Measurements from ENCODE around the gene BGN. TPM values are rescaled to one million over a fixed set of nuclear protein-coding genes. Genes with fewer than 3 reads are reported as not detected.

BGN gene
- total RNA-seq, 1 donor from 2014 or later = 35.3 TPM

DNA sequence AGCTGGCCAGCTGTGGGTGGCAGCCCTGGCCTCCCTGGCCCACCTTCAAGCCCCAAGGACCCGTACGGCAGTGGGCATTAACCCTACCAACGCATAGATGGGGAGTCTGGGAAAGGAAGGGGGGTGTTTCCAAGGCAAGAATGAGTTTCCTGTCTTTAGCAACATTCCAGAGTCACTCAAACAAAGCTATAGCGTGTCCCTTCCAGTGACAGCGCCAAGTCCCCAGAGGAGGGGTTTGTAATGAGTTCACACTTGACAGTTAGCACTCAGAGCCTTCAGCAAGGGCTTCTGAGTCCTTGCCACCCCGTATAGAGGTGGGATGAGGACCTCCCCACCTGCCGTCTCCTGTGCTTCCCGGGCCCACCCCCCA, 1.8 kb downstream of the BGN start:
- DNase-seq (no peak), ATAC-seq (ENCODE audit: poor library complexity) (no peak)
- intact Hi-C loops (cut with DNase I) = no loop called here

GRCh38 chrX:153498453-153498852, 3.7 kb downstream of the BGN start:
- ATAC-seq (ENCODE audit: poor library complexity) = no peak
- intact Hi-C loops (cut with DNase I) = no loop called here

GRCh38 chrX:153499341-153499740, 4.6 kb downstream of the BGN start:
- no peak for ATAC-seq (ENCODE audit: poor library complexity)
- intact Hi-C loops (cut with DNase I) = no loop called here
- DNase-seq = no peak

More at GRCh38 chrX:153498453-153498852, 3.7 kb downstream of the BGN start:
- DNase-seq = no peak

DNA sequence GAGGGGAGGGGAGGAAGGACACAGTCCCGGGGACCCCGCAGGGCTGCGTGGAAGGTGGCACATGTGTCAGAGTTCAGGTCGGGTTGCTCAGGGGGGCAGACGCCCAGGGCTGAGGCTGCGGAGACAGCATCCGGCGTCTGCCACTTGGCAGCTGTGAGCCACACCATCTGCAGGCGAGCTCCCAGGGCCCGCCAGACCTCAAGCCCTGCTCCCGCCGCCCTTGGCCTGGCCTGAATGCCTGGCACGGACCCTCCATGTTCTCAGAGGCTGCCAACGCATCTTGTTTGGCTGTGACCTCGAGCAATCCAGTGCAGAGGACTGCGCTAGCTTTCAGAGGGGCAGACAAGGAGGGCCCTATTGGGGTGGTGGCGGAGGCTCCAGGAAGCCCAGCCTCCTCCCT, 5.1 kb downstream of the BGN start:
- intact Hi-C loops (cut with DNase I) = no loop called here
- DNase-seq (peak; percentile 68), ATAC-seq (ENCODE audit: poor library complexity) (peak; percentile 72)

DNA sequence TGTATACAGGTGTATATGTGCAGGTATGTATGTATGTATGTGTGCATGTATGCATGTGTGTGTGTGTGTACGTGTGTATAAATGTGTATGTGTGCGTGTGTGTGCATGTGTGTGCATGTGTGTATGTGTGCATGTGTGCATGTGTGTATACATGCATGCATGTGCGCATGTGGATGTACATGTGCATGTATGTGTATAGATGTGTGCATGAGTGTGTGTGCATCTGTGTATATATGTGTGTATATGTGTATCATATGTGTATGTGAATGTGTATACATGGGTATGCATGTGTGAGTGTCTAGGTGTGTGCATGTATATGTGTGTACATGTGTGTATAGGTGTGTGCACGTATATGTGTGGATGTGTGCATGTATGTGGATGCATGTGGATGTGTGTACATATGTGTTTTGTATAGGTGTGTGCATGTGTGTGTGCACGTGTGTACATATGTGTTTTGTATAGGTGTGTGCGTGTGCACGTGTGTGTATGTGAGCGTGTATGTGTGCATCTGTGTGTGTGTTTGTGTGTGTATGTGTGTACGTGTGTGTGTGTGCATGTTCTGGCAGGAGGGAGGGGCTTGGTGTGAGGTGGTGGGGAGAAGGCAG, 6.0 kb downstream of the BGN start:
- DNase-seq (no peak), ATAC-seq (ENCODE audit: poor library complexity) (no peak)
- intact Hi-C loops (cut with DNase I) = no loop called here

DNA sequence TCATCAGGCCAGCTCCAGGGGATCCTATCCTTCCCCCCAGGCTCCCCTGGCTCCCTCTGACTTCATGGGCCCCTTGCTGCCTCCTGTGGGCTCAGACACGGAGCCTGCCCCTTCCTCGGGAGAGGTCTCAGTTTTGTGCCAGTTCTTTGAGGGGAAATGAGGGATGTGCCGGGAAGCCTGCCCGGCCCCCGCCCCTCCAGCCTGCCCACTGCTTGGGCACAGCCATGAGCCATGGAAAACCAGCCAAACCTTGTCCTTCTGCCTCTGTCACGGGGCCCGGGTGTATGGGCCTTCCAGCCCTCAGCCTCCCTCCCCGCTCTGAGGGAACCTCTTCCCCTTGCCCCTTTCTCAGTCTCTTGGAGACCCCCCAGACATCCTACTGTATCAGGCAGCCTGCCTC, 6.8 kb downstream of the BGN start:
- intact Hi-C loops (cut with DNase I) = no loop called here
- DNase-seq (no peak), ATAC-seq (ENCODE audit: poor library complexity) (no peak)

- intact Hi-C loops (cut with DNase I) = no loop called here
- DNase-seq = no peak
- ATAC-seq (ENCODE audit: poor library complexity) = no peak
Observed at GRCh38 chrX:153502131-153502530, 7.4 kb downstream of the BGN start.

- intact Hi-C loops (cut with DNase I) = no loop called here
- DNase-seq (no peak), ATAC-seq (ENCODE audit: poor library complexity) (no peak)
Observed at GRCh38 chrX:153502796-153503195, 8.0 kb downstream of the BGN start.

DNA sequence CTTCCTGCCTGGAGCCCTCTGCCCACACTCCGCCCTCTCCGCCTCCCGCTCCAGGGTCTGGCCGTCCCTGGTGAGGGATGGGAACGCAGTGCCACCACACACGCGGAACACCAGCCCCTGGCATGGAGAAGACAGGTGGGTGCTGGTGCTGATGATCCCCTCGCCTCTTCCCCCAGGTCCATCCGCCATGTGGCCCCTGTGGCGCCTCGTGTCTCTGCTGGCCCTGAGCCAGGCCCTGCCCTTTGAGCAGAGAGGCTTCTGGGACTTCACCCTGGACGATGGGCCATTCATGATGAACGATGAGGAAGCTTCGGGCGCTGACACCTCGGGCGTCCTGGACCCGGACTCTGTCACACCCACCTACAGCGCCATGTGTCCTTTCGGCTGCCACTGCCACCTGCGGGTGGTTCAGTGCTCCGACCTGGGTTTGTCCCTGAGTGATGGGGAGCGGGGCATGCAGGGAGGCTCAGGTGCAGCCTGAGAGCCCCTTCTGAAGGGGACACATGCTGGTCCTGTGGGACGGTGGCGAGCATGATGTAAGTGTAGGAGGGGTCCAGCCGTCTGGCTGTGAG, 9.8 kb downstream of the BGN start:
- DNase-seq (no peak), ATAC-seq (ENCODE audit: poor library complexity) (no peak)
- intact Hi-C loops (cut with DNase I) = loop anchor here (5.0 kb wide), 2 partner anchors 32 to 472 kb away; partner anchors contain the start of gene HAUS7

GRCh38 chrX:153505361-153505760, 10.6 kb downstream of the BGN start:
- intact Hi-C loops (cut with DNase I) = loop anchor here (5.0 kb wide), 2 partner anchors 33 to 473 kb away; partner anchors contain the start of gene HAUS7
- no peak for ATAC-seq (ENCODE audit: poor library complexity)
- DNase-seq = no peak

- intact Hi-C loops (cut with DNase I) = loop anchor here (5.0 kb wide), 2 partner anchors 35 to 475 kb away; partner anchors contain the start of gene HAUS7
- peak; percentile 94 for ATAC-seq (ENCODE audit: poor library complexity)
Observed at GRCh38 chrX:153507484-153508178, 12.9 kb downstream of the BGN start.

GRCh38 chrX:153509592-153509991, 14.8 kb downstream of the BGN start:
- ATAC-seq (ENCODE audit: poor library complexity) = no peak
- no peak for DNase-seq
- intact Hi-C loops (cut with DNase I) = loop anchor here (5.0 kb wide), 2 partner anchors 37 to 477 kb away; partner anchors contain the start of gene HAUS7

More at GRCh38 chrX:153507484-153508178, 12.9 kb downstream of the BGN start:
- peak; percentile 88 for DNase-seq

DNA sequence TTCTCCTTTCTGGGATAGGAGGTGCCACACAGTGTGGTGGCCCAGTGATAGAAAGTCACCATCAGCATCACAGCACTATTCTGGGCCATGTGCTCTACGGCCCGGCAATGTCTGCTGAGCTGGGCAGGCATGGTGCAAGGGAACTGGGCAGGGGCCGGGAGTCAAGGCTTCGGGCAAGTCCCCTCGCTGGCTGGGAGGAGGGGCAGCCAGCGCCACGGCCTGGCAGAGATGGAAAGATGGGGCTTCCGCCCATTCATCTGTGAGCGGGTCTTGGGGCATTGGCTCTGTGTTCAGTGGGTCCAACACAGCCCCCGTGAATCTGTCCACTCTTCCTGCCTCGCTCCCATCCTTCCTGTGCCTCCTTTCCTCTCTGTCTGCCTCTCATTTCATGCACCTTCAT, 15.6 kb downstream of the BGN start:
- intact Hi-C loops (cut with DNase I) = no loop called here
- DNase-seq (no peak), ATAC-seq (ENCODE audit: poor library complexity) (no peak)

DNA sequence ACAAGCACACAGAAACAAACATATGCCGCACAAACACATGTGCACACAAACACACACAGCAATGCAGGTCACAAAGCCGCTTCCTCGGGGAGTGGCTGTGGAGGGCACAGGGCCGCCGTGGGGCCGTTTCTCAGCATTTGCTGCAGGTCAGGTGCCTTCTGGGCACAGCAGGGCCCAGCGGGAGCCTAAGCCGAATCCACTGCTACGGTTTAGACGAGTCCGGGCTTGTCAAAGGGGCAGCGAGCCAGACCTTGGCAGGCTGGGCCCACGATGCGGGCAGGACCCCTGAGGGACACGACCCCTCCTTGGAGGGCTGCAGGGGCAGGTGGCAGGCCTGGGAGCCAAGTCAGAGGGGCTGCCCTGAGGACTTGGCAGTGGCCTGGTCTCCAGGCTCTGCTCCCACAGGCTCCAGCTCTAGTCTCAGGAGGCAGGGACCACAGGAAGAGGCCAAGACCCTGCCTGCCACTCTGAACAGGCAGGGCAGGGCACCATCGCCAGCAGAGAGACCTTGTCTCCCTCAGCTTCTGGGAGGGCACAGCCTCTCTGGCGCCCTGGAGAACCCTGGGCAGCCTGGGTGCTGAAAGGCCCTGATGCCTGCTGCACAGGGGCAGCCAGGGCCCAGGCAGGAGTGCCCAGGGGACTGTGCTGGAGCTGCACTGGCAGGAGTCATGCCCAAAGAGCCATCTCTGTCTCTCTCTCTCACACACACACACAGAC, 17.2 kb downstream of the BGN start:
- ATAC-seq (ENCODE audit: poor library complexity) (no peak), DNase-seq (no peak)
- intact Hi-C loops (cut with DNase I) = no loop called here

- DNase-seq = no peak
- intact Hi-C loops (cut with DNase I) = no loop called here
- ATAC-seq (ENCODE audit: poor library complexity) = no peak
Observed at GRCh38 chrX:153512501-153512893, 17.7 kb downstream of the BGN start.

DNA sequence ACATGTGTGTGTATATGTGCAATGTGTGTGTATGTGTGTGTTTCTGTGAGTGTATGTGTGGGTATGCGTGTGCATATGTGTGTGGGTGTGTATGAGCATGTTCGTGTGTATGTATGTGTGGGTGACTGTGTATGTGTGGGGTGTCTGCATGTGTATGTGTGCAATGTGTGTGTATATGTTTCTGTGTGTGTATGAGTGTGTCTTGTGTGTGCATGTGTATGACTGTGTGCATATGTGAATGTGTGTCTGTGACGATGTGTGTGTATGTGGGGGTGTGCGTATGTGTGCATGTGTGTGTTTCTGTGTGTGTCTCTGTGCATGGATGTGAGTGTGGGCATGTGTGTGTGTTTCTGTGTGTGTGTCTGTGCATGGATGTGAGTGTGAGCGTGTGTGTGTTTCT, 18.5 kb downstream of the BGN start:
- ATAC-seq (ENCODE audit: poor library complexity) (no peak), DNase-seq (no peak)
- intact Hi-C loops (cut with DNase I) = no loop called here

DNA sequence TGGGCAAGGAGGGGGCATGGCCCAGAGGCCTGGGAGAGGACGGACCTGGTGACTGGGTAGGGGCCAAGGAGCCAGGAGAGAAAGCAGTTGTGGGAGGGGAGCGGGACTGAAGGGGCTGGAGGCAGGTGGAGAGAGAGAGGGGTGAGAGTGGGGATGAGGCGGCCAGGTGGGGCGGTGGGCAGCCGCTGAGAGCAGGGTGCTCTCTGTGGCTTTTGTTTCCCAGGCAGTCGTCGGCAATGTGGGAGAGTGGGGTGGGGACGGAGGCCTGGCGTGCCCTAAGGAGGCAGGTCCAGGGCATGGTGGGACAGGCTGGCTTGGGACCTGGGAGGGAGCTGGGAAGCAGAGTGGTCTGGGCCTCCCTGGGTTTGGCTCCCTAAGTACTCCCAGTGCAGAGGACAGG, 19.5 kb downstream of the BGN start:
- no peak for DNase-seq
- ATAC-seq (ENCODE audit: poor library complexity) = no peak
- intact Hi-C loops (cut with DNase I) = no loop called here

DNA sequence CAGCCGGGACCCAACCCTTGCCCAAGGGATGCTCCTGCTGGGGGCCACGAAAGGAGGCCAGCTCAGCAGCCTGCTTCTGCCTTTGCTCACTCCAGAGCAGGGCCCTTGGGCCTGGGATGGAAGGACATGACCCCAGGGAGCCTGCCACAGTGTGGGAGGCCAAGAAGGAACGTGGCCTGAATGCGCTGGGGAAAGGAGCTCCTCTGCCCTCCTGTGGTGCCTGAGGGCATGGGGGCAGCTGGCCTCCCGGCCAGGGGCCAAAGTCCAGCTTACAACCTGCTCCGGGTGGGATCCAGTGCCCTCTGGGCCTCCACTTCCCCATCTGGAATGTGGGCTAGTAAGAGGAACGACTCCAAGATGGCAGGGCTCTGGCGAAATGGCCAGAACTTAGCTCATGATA, 20.7 kb downstream of the BGN start:
- no peak for DNase-seq
- intact Hi-C loops (cut with DNase I) = no loop called here
- ATAC-seq (ENCODE audit: poor library complexity) = no peak

DNA sequence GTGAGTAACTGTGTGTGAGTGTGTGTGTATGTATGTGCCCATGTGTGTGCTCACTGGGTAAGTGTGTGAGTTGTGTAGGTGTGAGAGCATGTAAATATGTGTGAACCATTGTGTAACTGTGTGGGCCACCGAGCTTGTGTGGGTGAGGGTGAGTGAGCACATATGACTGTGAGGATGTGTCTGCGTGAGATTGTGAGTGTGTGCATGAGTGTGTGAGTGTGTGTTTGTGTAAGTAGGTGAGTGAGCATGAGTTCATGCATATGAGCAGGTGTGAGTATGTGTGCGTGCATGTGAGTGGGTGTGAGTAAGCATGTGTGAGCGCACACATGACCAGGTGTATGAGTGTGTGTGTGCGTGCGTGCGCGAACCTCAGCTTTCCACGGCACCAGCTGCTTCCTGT, 21.3 kb downstream of the BGN start:
- ATAC-seq (ENCODE audit: poor library complexity) = no peak
- intact Hi-C loops (cut with DNase I) = no loop called here
- DNase-seq = no peak

- DNase-seq (no peak), ATAC-seq (ENCODE audit: poor library complexity) (no peak)
- intact Hi-C loops (cut with DNase I) = no loop called here
Observed at GRCh38 chrX:153517423-153517822, 22.6 kb downstream of the BGN start, which contains the start of gene ATP2B3. Gene ATP2B3 (plus strand): TSS chrX:153517642. CDS start chrX:153536248, 18,606 bp downstream.
